Gastrocnemius medialis (tissue), 4 donors: Measurements from ENCODE around the gene DMGDH. TPM values are rescaled to one million over a fixed set of nuclear protein-coding genes. Genes with fewer than 3 reads are reported as not detected.

Experiments
- ATAC-seq, 2 donors: fragments of 150-250 bp; one replicate each; pipeline ENCODE4 v1.9.1; 2016
- DNase-seq, 2 donors: peaks; one replicate each; pipeline ENCODE4 v3.0.0-alpha.2; 2019
- H3K27ac ChIP-seq, 4 donors: fragments of 200-600 bp; sonication (generic); 1 replicate in 1 of 4; 2 replicates in 3 of 4; pipeline ENCODE4 v1.5.1; 2016 to 2018; ENCODE audit warnings: mild to moderate bottlenecking in 2 of 4, moderate library complexity in 1 of 4
- H3K27me3 ChIP-seq, 3 donors: fragments of 200-600 bp; sonication (generic) in 2 of 3; 1 replicate in 1 of 3; 2 replicates in 2 of 3; pipeline versions ENCODE4 v1.5.1 to v1.6.0; 2016 to 2019; ENCODE audit warnings: mild to moderate bottlenecking in 1 of 3, moderate library complexity in 1 of 3
- H3K36me3 ChIP-seq, 2 donors: fragments of 200-600 bp; sonication (generic) in 1 of 2; one replicate each; pipeline ENCODE4 v1.5.1; 2017 to 2018
- H3K4me1 ChIP-seq, 2 donors: fragments of 200-600 bp; sonication (generic) in 1 of 2; one replicate each; pipeline ENCODE4 v1.5.1; 2016 to 2017; ENCODE audit warnings: mild to moderate bottlenecking in 2 of 2
- H3K4me3 ChIP-seq, 4 donors: fragments of 200-600 bp; sonication (generic) in 3 of 4; 1 replicate in 1 of 4; 2 replicates in 3 of 4; pipeline ENCODE4 v1.5.1; 2016 to 2019; ENCODE audit warnings: mild to moderate bottlenecking in 2 of 4
- H3K9me3 ChIP-seq, 3 donors: fragments of 200-600 bp; sonication (generic) in 2 of 3; 1 replicate in 1 of 3; 2 replicates in 2 of 3; pipeline ENCODE4 v1.5.1; 2016 to 2019
- POLR2A ChIP-seq, 2 donors: fragments of 450-650 bp; IDR thresholded peaks; one replicate each; pipeline ENCODE4 v1.6.1; 2017; ENCODE audit warnings: antibody characterized with exemption in 2 of 2, mild to moderate bottlenecking in 2 of 2, moderate library complexity in 2 of 2
- in situ Hi-C, 4 donors: fragments of 200-750 bp; cut with MboI; loops; one replicate each; pipeline versions ENCODE4 v1.15.0 to v1.8.0; 2017; ENCODE audit warnings: low sequenced_read_pairs in 4 of 4
- intact Hi-C: fragments of 100-400 bp; cut with DNase I; formaldehyde crosslinking; loops from one replicate; pipeline ENCODE4 v1.15.1; 2023; ENCODE audit warnings: low total_unique reads
- total RNA-seq, 4 donors: library from RNA; depleted of rRNA; stranded (reverse); fragments of >200 nt; gene quantifications; one replicate each; pipeline versions ENCODE4 v1.1.0 to v1.2.3, GENCODE V29; 2016
- TF ChIP-seq, protein P1 (sequence below), 5 experiments: fragments of 450-650 bp in 3 of 5; fragments of 200-600 bp in 2 of 5; sonication (generic) in 2 of 5; IDR thresholded peaks in 4 of 5; conservative IDR thresholded peaks in 1 of 5; 1 replicate in 4 of 5; 2 replicates in 1 of 5; pipeline ENCODE4 v1.5.1; 2016 to 2019; ENCODE audit warnings: antibody characterized with exemption in 5 of 5, mild to moderate bottlenecking in 3 of 5, moderate library complexity in 3 of 5

DMGDH gene
- total RNA-seq, 4 donors from 2014 or later: 0.15 to 1.8 (median 0.65) TPM

DNA sequence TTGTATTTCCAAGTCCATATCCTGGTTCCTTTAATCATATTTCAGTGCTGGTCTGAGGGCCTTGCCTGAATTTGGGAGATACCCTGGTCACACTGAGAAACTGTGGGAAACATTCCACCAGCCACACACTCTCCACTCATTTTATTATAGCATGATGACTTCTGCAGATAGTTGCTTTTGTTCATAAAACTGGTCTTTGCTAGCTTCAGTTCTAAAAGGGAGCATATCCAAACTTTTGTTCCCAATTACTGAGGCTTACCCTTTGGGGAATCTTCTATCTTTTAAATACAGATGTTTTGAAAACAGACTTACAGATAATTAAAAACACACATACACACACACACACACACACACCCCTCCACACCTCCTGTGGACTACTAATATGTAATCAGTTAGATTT, 21.0 kb downstream of the DMGDH start:
- no peak for ATAC-seq
- no peaks in the 10 kb centered on the region for H3K4me1 ChIP-seq
- no peaks in the 10 kb centered on the region for H3K27me3 ChIP-seq
- DNase-seq: no peak
- TF ChIP-seq, protein P1, sequence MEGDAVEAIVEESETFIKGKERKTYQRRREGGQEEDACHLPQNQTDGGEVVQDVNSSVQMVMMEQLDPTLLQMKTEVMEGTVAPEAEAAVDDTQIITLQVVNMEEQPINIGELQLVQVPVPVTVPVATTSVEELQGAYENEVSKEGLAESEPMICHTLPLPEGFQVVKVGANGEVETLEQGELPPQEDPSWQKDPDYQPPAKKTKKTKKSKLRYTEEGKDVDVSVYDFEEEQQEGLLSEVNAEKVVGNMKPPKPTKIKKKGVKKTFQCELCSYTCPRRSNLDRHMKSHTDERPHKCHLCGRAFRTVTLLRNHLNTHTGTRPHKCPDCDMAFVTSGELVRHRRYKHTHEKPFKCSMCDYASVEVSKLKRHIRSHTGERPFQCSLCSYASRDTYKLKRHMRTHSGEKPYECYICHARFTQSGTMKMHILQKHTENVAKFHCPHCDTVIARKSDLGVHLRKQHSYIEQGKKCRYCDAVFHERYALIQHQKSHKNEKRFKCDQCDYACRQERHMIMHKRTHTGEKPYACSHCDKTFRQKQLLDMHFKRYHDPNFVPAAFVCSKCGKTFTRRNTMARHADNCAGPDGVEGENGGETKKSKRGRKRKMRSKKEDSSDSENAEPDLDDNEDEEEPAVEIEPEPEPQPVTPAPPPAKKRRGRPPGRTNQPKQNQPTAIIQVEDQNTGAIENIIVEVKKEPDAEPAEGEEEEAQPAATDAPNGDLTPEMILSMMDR (IDR thresholded peaks at IDR 0.05 in 4 of 5, conservative IDR thresholded peaks at IDR 0.05 in 1 of 5): no peak
- no peak for TF ChIP-seq POLR2A (IDR thresholded peaks at IDR 0.05)
- H3K9me3 ChIP-seq: no peaks in the 10 kb centered on the region
- no peak overlapping the region for H3K27ac ChIP-seq
- intact Hi-C loops (no loop called here), in situ Hi-C loops (no loop called here)
- no peaks in the 10 kb centered on the region for H3K36me3 ChIP-seq
- no peak overlapping the region for H3K4me3 ChIP-seq

DNA sequence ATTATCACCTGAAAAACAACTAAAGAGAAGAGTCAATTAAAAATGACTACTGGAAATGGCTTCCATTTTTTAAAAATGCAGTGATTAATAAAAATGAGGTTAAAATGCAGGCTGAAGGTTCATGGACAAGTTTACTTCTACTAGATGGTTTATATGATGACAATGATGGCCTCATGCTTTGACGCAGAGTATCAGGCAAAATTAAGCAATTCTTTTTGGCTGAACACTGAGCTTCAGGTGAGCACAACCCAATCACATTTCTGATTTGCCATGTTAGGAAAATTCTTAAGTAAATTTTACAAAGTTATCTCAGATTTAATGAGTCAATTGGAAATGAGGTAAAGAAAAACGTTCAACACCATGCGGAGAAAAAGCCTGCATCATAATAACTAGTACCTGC, 22.3 kb downstream of the DMGDH start:
- H3K4me3 ChIP-seq: no peak overlapping the region
- ATAC-seq: no peak
- H3K36me3 ChIP-seq: no peaks in the 10 kb centered on the region
- intact Hi-C loops (no loop called here), in situ Hi-C loops (no loop called here)
- no peak for DNase-seq
- TF ChIP-seq POLR2A (IDR thresholded peaks at IDR 0.05): no peak
- TF ChIP-seq, protein P1 (IDR thresholded peaks at IDR 0.05 in 4 of 5, conservative IDR thresholded peaks at IDR 0.05 in 1 of 5): no peak
- H3K9me3 ChIP-seq: no peaks in the 10 kb centered on the region
- H3K4me1 ChIP-seq: no peaks in the 10 kb centered on the region
- no peaks in the 10 kb centered on the region for H3K27me3 ChIP-seq
- no peak overlapping the region for H3K27ac ChIP-seq

DNA sequence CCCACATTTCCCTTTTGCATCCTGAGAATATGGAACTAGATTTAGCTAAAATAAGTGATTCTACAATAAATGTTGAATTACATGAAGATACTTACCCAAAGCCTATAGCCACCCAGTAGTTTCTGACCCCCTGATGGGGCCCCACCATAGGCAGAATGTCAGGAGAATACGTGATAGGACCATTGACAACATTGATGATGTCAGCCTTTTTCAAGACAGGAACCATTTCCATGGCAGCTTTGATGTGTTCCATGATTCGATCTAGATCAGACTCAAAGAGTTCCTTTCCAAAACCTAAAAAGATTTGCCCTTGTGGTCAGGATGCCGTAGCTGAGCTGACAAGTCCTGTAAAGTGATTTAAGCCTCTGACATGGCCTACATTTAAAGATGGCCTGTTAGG, 27.3 kb downstream of the DMGDH start:
- no peaks in the 10 kb centered on the region for H3K27me3 ChIP-seq
- intact Hi-C loops: no loop called here
- H3K9me3 ChIP-seq: no peaks in the 10 kb centered on the region
- no peaks in the 10 kb centered on the region for H3K4me1 ChIP-seq
- H3K27ac ChIP-seq: no peak overlapping the region
- no peaks in the 10 kb centered on the region for H3K36me3 ChIP-seq
- no peak overlapping the region for H3K4me3 ChIP-seq
- DNase-seq (no peak), ATAC-seq (no peak)
- in situ Hi-C loops: no loop called here
- TF ChIP-seq, protein P1 (IDR thresholded peaks at IDR 0.05 in 4 of 5, conservative IDR thresholded peaks at IDR 0.05 in 1 of 5): no peak
- no peak for TF ChIP-seq POLR2A (IDR thresholded peaks at IDR 0.05)

DNA sequence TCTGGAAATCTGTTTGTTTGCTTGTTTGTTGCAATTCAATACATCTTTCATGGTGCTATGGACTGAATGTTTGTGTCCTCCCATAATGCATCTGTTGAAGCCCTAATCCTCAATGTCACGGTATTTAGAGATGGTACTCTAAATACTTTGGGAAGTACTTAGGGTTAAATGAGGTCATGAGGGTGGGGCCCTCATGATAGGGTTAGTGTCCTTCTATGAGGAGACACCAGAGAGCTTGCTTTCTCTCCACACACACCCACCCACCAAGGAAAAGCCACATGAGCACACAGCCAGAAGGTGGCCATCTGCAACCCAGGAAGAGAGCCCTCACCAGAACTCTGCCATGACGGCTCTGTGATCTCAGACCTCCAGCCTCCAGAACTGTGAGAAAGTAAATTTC, 32.7 kb downstream of the DMGDH start:
- DNase-seq (no peak), ATAC-seq (no peak)
- intact Hi-C loops (no loop called here), in situ Hi-C loops (loop anchor here in 1 of 4 donors (10.0 kb wide), 1 partner anchor 68 kb away; no protein-coding TSS in a partner anchor)
- Histone ChIP-seq H3K4me1 (no peaks in the 10 kb centered on the region), H3K27ac (no peak overlapping the region), H3K4me3 (no peak overlapping the region), H3K36me3 (no peaks in the 10 kb centered on the region), H3K9me3 (no peaks in the 10 kb centered on the region), H3K27me3 (no peaks in the 10 kb centered on the region)
- no peak for TF ChIP-seq POLR2A (IDR thresholded peaks at IDR 0.05)
- TF ChIP-seq, protein P1 (IDR thresholded peaks at IDR 0.05 in 4 of 5, conservative IDR thresholded peaks at IDR 0.05 in 1 of 5): no peak

DNA sequence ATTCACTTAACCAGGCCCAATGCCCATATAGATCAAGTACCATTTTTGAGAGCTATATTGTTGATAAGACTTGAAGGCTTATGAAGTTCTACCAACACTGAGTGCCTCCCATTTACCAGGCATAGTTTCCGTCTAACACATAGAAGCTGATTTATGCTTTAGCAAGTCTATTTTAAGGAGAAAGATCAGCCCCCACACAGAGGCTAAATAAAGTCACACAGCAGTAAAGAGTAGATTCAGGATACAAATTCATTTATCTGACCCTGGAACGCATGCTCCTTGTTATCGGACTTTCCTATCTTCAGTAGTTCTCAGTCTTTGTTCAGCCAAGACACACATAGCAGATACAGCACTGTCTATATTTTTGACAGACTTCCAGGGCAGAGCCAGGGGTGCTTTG, 34.2 kb downstream of the DMGDH start:
- no peak overlapping the region for H3K27ac ChIP-seq
- no peaks in the 10 kb centered on the region for H3K4me1 ChIP-seq
- no peaks in the 10 kb centered on the region for H3K9me3 ChIP-seq
- DNase-seq (no peak), ATAC-seq (no peak)
- no peaks in the 10 kb centered on the region for H3K36me3 ChIP-seq
- intact Hi-C loops: no loop called here
- no peaks in the 10 kb centered on the region for H3K27me3 ChIP-seq
- in situ Hi-C loops: loop anchor here in 1 of 4 donors (10.0 kb wide), 1 partner anchor 70 kb away; no protein-coding TSS in a partner anchor
- no peak for TF ChIP-seq POLR2A (IDR thresholded peaks at IDR 0.05)
- TF ChIP-seq, protein P1 (IDR thresholded peaks at IDR 0.05 in 4 of 5, conservative IDR thresholded peaks at IDR 0.05 in 1 of 5): no peak
- no peak overlapping the region for H3K4me3 ChIP-seq
